Measurements from ENCODE around the gene CLBA1.
"Not testable (repeated sequence)": the region's sequence is repeated elsewhere in the genome, so short reads cannot be mapped to it uniquely, and the experiment has no call there.

Gene CLBA1

GRCh38 chr14:105030194-105030593 is 44.6 kb downstream of the CLBA1 start:
- H3K36me3 ChIP-seq (ENCODE audit: control insufficient read depth, insufficient read depth, low read length): no peaks in the 10 kb centered on the region
- H3K9ac ChIP-seq (ENCODE audit: low read length): no peak overlapping the region

DNA sequence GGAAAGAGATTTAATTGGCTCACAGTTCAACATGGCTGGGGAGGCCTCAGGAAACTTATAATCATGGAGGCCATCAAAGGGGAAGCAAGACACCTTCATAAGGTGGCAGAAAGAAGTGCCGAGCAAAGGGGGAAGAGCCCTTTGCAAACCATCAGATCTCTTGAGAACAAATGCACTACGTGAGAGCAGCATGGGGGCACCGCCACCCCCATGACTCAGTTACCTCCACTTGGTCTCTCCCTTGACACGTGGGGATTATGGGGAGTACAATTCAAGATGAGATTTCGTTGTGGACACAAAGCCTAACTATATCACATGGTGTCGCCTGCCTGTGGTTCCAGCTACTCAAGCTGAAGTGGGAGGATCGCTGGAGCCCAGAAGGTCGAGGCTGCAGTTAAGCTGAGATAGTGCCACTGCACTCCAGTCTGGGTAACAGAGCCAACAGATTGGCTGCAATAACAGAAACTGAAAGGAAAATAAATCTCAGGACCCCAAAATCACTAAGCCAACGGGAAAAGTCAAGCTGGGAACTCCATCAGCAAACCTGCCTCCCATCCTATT is 45.3 kb downstream of the CLBA1 start:
- no peaks in the 10 kb centered on the region for H3K36me3 ChIP-seq (ENCODE audit: control insufficient read depth, insufficient read depth, low read length)
- H3K9ac ChIP-seq (ENCODE audit: low read length): no peak overlapping the region
- H3K9me3 ChIP-seq (ENCODE audit: control insufficient read depth, low read length): no peaks in the 10 kb centered on the region
- peaks cover 4% of the 10 kb centered on the region for H3K4me1 ChIP-seq (ENCODE audit: control insufficient read depth, insufficient read depth, low read length)
- H3K27me3 ChIP-seq (ENCODE audit: control insufficient read depth, insufficient read depth, low read length): peaks cover 14% of the 10 kb centered on the region
- H3K4me3 ChIP-seq (ENCODE audit: low read length): no peak overlapping the region

More at GRCh38 chr14:105030194-105030593, 44.6 kb downstream of the CLBA1 start:
- Histone ChIP-seq H3K4me1 (ENCODE audit: control insufficient read depth, insufficient read depth, low read length) (peaks cover 4% of the 10 kb centered on the region), H3K27me3 (ENCODE audit: control insufficient read depth, insufficient read depth, low read length) (peaks cover 14% of the 10 kb centered on the region), H3K4me3 (ENCODE audit: low read length) (no peak overlapping the region), H3K9me3 (ENCODE audit: control insufficient read depth, low read length) (no peaks in the 10 kb centered on the region)

DNA sequence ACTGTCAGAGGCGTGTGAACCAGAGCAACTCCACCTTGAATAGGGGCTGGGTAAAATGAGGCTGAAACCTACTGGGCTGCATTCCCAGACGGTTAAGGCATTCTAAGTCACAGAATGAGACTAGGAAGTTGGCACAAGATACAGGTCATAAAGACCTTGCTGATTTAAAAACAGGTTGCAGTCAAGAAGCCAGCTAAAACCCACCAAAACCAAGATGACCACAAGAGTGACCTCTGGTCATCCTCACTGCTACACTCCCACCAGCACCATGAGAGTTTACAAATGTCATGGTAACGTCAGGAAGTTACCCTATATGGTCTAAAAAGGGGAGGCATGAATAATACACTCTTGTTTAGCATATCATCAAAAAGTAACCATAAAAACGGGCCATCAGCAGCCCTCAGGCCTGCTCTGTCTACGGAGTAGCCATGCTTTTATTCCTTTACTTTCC is 46.9 kb downstream of the CLBA1 start:
- not testable (repeated sequence) for H3K9ac ChIP-seq (ENCODE audit: low read length); H3K9me3 ChIP-seq (ENCODE audit: control insufficient read depth, low read length); H3K4me1 ChIP-seq (ENCODE audit: control insufficient read depth, insufficient read depth, low read length); H3K36me3 ChIP-seq (ENCODE audit: control insufficient read depth, insufficient read depth, low read length); H3K4me3 ChIP-seq (ENCODE audit: low read length)
- H3K27me3 ChIP-seq (ENCODE audit: control insufficient read depth, insufficient read depth, low read length): peaks cover 14% of the 10 kb centered on the region

GRCh38 chr14:105033412-105033900 is 47.9 kb downstream of the CLBA1 start:
- not testable (repeated sequence) for H3K4me1 ChIP-seq (ENCODE audit: control insufficient read depth, insufficient read depth, low read length); H3K36me3 ChIP-seq (ENCODE audit: control insufficient read depth, insufficient read depth, low read length); H3K9me3 ChIP-seq (ENCODE audit: control insufficient read depth, low read length)
- H3K27me3 ChIP-seq (ENCODE audit: control insufficient read depth, insufficient read depth, low read length): peaks cover 14% of the 10 kb centered on the region
- H3K9ac ChIP-seq (ENCODE audit: low read length): peak overlapping the region; percentile 61
- H3K4me3 ChIP-seq (ENCODE audit: low read length): peak overlapping the region; percentile 31

GRCh38 chr14:105034315-105035039 is 48.9 kb downstream of the CLBA1 start:
- Histone ChIP-seq H3K9me3 (ENCODE audit: control insufficient read depth, low read length) (no peaks in the 10 kb centered on the region), H3K4me1 (ENCODE audit: control insufficient read depth, insufficient read depth, low read length) (peaks cover 4% of the 10 kb centered on the region), H3K4me3 (ENCODE audit: low read length) (no peak overlapping the region), H3K27me3 (ENCODE audit: control insufficient read depth, insufficient read depth, low read length) (peaks cover 14% of the 10 kb centered on the region), H3K9ac (ENCODE audit: low read length) (no peak overlapping the region), H3K36me3 (ENCODE audit: control insufficient read depth, insufficient read depth, low read length) (no peaks in the 10 kb centered on the region)

DNA sequence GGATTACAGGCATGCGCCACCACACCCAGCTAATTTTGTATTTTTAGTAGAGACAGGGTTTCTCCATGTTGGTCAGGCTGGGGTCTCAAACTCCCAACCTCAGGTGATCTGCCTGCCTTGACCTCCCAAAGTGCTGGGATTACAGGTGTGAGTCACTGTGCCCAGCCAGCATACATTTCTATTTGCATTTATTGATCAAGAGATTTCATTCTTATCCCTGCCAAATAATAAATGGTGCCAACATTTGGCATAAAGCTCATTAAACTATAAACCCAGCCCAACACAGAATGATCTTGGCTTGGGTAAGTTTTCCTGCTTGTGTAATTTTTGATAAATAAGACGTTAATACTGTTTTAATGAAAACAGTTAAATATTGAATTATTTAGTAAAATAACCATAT is 50.0 kb downstream of the CLBA1 start:
- not testable (repeated sequence) for H3K4me3 ChIP-seq (ENCODE audit: low read length); H3K36me3 ChIP-seq (ENCODE audit: control insufficient read depth, insufficient read depth, low read length); H3K9ac ChIP-seq (ENCODE audit: low read length); H3K4me1 ChIP-seq (ENCODE audit: control insufficient read depth, insufficient read depth, low read length); H3K9me3 ChIP-seq (ENCODE audit: control insufficient read depth, low read length)
- peaks cover 14% of the 10 kb centered on the region for H3K27me3 ChIP-seq (ENCODE audit: control insufficient read depth, insufficient read depth, low read length)

GRCh38 chr14:105039458-105040205 is 54.0 kb downstream of the CLBA1 start:
- no peaks in the 10 kb centered on the region for H3K36me3 ChIP-seq (ENCODE audit: control insufficient read depth, insufficient read depth, low read length)
- no peak overlapping the region for H3K4me3 ChIP-seq (ENCODE audit: low read length)
- H3K9me3 ChIP-seq (ENCODE audit: control insufficient read depth, low read length): no peaks in the 10 kb centered on the region
- H3K9ac ChIP-seq (ENCODE audit: low read length): no peak overlapping the region
- H3K4me1 ChIP-seq (ENCODE audit: control insufficient read depth, insufficient read depth, low read length): no peaks in the 10 kb centered on the region
- H3K27me3 ChIP-seq (ENCODE audit: control insufficient read depth, insufficient read depth, low read length): peaks cover 13% of the 10 kb centered on the region

DNA sequence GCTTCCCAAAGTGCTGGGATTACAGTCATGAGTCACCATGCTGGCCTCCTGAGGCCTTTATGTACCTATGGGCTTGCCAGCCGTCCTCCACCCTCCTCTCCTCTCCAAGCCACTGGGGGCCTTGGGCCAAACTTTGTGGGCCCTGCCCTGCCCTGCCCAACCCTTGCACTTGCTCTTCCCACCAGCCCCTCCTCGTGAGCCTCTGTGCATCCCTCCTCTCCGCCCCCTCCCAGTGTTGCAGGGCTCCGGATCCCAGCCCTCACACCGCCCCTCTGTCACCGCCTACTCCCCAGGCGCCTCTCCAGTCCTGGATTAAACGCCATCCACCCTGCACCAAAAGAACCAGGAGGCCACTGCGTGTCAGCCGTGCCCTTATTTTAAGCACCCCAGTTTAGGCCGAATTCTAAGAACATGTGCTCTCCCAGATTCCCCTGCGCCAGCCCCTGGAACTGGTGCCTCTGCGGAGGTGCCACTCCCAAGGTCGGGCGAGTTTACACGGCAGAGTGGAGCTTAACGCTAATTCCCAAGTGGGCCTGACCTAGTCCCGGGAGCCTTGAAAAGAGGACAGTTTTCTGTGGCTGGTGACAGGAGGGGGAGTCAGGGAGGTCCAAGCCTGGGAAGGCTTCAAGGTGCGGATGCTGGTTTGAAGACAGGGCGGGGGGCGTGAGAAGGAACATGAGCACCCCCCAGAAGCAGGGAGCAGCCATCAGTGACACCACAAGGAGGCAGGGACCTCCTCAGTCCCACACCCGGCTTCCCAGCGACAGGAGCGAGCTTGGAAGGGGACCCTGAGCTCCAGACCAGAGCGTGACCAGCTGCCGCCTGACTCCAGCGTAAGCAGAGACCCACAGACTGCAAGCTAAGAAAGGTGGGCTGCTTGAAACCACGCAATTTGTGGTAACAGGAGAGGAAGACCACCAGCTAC is 56.5 kb downstream of the CLBA1 start:
- Histone ChIP-seq H3K36me3 (ENCODE audit: control insufficient read depth, insufficient read depth, low read length) (no peaks in the 10 kb centered on the region), H3K4me1 (ENCODE audit: control insufficient read depth, insufficient read depth, low read length) (no peaks in the 10 kb centered on the region), H3K9me3 (ENCODE audit: control insufficient read depth, low read length) (no peaks in the 10 kb centered on the region), H3K4me3 (ENCODE audit: low read length) (no peak overlapping the region), H3K9ac (ENCODE audit: low read length) (no peak overlapping the region), H3K27me3 (ENCODE audit: control insufficient read depth, insufficient read depth, low read length) (peaks cover 17% of the 10 kb centered on the region)

- Histone ChIP-seq H3K4me1 (ENCODE audit: control insufficient read depth, insufficient read depth, low read length) (no peaks in the 10 kb centered on the region), H3K27me3 (ENCODE audit: control insufficient read depth, insufficient read depth, low read length) (peaks cover 17% of the 10 kb centered on the region), H3K9ac (ENCODE audit: low read length) (no peak overlapping the region), H3K36me3 (ENCODE audit: control insufficient read depth, insufficient read depth, low read length) (no peaks in the 10 kb centered on the region), H3K4me3 (ENCODE audit: low read length) (no peak overlapping the region), H3K9me3 (ENCODE audit: control insufficient read depth, low read length) (no peaks in the 10 kb centered on the region)
Measured at GRCh38 chr14:105042813-105043212, 57.2 kb downstream of the CLBA1 start.

DNA sequence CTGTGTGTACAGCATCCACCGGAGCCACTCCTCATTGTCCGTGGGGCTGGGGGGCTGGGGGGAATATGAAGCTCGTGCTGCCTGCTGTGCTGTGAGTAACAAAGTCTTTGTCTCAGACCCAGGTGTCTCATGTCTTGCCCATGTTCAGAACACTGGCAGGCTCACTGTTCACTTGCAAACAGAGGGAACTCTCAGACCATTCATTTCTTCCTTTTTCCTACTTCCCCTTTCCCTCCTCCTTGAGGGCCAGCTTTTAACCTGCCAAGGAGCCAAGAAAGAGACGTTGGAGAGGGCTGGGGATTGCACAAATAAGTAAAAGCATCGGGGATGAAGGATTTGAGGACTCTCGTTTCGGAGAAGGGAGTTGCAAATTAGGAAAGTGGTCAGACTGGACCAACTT is 58.1 kb downstream of the CLBA1 start:
- Histone ChIP-seq H3K9me3 (ENCODE audit: control insufficient read depth, low read length) (no peaks in the 10 kb centered on the region), H3K36me3 (ENCODE audit: control insufficient read depth, insufficient read depth, low read length) (no peaks in the 10 kb centered on the region), H3K4me1 (ENCODE audit: control insufficient read depth, insufficient read depth, low read length) (no peaks in the 10 kb centered on the region), H3K27me3 (ENCODE audit: control insufficient read depth, insufficient read depth, low read length) (peaks cover 17% of the 10 kb centered on the region), H3K4me3 (ENCODE audit: low read length) (no peak overlapping the region), H3K9ac (ENCODE audit: low read length) (no peak overlapping the region)
